Subcutaneous adipose tissue (tissue), 4 donors: ENCODE results near the gene CYTH1. TPM values are rescaled to one million over a fixed set of nuclear protein-coding genes. Genes with fewer than 3 reads are reported as not detected.

Experiments used
- CTCF ChIP-seq: fragments of 450-650 bp; IDR thresholded peaks from one replicate; pipeline ENCODE4 v1.5.1; 2016; ENCODE audit warnings: low read depth, mild to moderate bottlenecking, control low read depth, antibody characterized with exemption, moderate library complexity
- total RNA-seq, 4 donors: library from RNA; depleted of rRNA; stranded (reverse); fragments of >200 nt; gene quantifications; one replicate each; pipeline ENCODE4 v1.1.0, GENCODE V29; 2016

Gene CYTH1
- total RNA-seq, 4 donors from 2014 or later: 54.0 to 86.5 (median 71.1) TPM

GRCh38 chr17:78746263-78746948 lies 35.7 kb downstream of the CYTH1 start:
- no peak for TF ChIP-seq CTCF

GRCh38 chr17:78745407-78746088 lies 36.5 kb downstream of the CYTH1 start:
- TF ChIP-seq CTCF: no peak

- TF ChIP-seq CTCF: no peak
Measured at GRCh38 chr17:78742901-78743300, 39.2 kb downstream of the CYTH1 start.

GRCh38 chr17:78741644-78742284 lies 40.3 kb downstream of the CYTH1 start:
- no peak for TF ChIP-seq CTCF

- TF ChIP-seq CTCF: no peak
Measured at GRCh38 chr17:78739331-78739931, 42.6 kb downstream of the CYTH1 start.

- TF ChIP-seq CTCF: no peak
Measured at GRCh38 chr17:78738698-78739097, 43.4 kb downstream of the CYTH1 start.

GRCh38 chr17:78738278-78738677 lies 43.8 kb downstream of the CYTH1 start:
- no peak for TF ChIP-seq CTCF
